NCI-H1092 treated with DMSO at 0.1 percent for 48 hours (cell line): ENCODE measurements around the gene LRRC45.

Experiments used
- DNase-seq: peaks from one replicate; lab custom pipeline; 2025; lab: John Stamatoyannopoulos, UW

Gene LRRC45

DNA sequence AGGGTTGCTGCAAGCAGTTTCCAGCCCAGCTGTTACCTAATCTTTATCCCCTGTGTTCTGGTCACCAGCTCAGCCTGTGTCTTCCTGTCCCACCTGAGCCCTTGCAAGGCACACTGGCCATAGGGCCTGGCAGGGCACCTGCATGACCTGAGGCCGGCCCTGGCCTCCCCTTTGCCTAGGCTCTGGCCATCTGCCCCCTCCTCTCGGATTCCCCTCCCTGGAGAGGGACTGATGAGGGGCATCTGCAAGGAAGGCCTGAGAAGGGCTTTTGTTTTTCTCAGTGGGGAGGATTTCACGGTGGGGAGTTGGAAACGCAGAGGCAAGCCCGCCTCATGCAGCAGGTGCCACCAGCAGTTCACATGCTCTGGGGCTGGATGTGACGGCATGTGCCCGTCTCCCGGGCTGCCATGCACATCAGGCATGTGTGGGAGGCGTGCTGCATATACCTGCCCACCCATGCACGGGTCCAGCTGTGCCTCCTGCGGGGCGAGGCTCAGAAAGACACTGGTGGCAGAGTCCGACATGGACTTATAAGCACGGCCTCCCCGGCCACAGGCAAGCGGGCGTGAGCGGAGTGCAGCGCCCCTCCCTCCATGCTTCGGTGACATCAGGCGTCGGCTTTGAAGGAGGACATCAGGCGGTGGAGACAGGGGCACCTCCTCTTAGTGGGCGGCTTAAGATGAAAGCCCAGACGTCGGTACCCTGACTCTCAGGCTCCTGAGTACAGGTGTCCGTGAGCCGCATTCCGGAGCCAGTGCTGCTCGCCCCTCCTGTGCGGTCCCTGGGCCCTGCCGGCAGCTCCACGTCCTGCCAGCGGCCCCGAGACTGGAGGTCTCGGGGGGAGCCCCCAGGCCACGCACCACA is 29.1 kb upstream of the LRRC45 start:
- no peak for DNase-seq

GRCh38 chr17:81994593-81995462 is 28.3 kb upstream of the LRRC45 start:
- DNase-seq = no peak

GRCh38 chr17:81995463-81996231 is 27.5 kb upstream of the LRRC45 start:
- no peak for DNase-seq

- no peak for DNase-seq
Measured at GRCh38 chr17:81996232-81996756, 26.8 kb upstream of the LRRC45 start.

- no peak for DNase-seq
Measured at GRCh38 chr17:81996757-81997441, 26.2 kb upstream of the LRRC45 start.

DNA sequence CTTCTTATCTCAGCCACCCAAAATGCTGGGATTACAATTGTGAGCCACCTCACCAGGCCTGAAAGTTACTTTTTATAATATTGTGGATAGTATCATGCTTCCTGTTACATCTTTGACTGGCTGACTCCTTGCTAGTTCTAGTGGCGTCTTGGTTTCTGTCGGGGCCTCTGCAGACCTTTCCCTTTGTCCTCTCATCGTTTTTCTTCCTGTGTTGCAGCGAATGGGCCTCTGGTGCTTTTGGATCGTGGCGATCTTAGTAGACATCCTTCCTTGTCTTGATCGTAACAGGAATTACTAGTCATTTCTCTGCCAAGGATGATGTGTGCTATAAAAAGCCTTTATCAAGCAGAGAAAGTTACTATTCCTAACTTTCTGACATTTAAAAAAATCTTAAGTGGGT is 24.9 kb upstream of the LRRC45 start:
- no peak for DNase-seq

- DNase-seq = no peak
Measured at GRCh38 chr17:81998691-81999438, 24.2 kb upstream of the LRRC45 start.

- DNase-seq = no peak
Measured at GRCh38 chr17:81999587-81999975, 23.5 kb upstream of the LRRC45 start.

GRCh38 chr17:81999976-82000802 is 22.9 kb upstream of the LRRC45 start:
- DNase-seq = no peak

GRCh38 chr17:82000803-82001570 is 22.1 kb upstream of the LRRC45 start:
- no peak for DNase-seq

DNA sequence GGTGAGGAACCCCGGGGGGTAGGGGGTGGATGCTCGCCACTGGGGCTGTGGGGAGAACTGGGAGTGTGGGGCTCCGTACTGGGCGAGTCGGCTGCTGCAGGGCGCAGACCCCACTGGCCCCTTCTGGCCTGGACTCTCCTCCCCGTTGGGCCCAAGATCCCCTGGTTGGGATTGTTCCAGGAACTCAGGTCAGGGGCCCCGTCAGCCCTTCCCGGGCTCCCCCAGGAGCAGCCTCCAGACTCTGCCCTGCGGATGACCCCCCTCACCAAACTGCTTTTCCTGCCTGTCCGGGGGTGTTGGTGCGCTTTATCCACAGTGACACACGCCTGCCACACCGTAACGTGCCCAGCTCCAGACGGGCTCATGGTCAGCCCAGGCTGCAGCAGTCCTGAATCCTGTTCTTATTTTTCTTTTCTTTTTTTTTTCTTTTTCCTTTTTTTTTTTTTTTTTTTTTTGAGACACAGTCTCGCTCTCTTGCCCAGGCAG is 21.5 kb upstream of the LRRC45 start:
- no peak for DNase-seq

- no peak for DNase-seq
Measured at GRCh38 chr17:82003411-82004381, 19.4 kb upstream of the LRRC45 start.

GRCh38 chr17:82004517-82005455 is 18.3 kb upstream of the LRRC45 start:
- no peak for DNase-seq

DNA sequence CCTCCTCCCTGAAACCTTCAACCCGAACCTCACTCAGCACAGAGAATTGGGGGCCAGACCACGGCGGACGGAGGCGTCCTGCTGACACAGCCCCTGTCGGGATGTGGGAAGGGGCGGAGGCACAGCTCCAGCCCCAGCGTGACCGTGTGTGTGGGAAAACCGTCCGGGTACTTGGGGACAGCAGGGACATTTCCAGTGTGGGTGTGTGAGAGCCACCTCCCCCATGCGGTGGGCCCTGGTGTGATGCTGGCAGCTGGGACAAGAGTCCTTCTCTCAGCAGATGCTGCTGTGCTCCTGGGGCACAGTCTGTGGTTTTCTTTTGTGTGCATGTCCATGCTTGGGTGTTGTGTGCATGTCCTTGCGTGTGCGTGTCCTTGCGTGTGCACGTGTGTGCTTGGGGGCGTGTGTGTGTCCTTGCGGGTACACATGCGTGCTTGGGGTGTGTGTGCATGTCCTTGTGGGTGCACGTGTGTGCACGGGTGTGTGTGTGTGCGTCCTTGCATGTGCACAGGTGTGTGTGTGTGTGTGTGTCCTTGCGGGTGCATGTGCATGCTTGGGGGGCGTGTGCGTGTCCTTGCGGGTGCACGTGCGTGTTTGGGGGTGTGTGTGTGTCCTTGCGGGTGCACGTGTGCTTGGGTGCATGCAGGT is 17.3 kb upstream of the LRRC45 start:
- DNase-seq = no peak

- DNase-seq = no peak
Measured at GRCh38 chr17:82006468-82007227, 16.5 kb upstream of the LRRC45 start.

DNA sequence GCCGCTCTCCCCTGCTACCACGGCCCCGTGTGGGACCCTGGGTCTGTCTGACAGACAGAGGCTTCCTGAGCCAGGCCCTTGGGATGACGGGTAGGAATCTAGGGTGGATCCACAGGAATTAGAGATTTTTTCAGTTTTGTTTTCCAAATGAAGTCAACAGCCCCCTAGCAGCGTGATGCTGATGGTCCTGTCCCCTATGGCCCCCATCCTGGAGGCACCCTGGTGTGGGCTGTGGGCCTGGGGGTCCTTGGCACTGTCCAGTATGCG is 15.9 kb upstream of the LRRC45 start:
- DNase-seq = no peak
